SK-N-SH treated with all-trans-retinoic acid at 6 μM for 48 hours (cell line): ENCODE results near the gene FGFRL1.

Source experiments
- ESRRG ChIP-seq: fragments of 250-450 bp; sonication (Bioruptor Pico); IDR thresholded peaks from 2 replicates; pipeline ENCODE4 v1.6.1; 2021; ENCODE audit warnings: mild to moderate bottlenecking
- ZFP3 ChIP-seq: fragments of 250-450 bp; sonication (Bioruptor Pico); IDR thresholded peaks from 2 replicates; pipeline ENCODE4 v1.5.0; 2020; ENCODE audit warnings: mild to moderate bottlenecking, moderate library complexity
- ZNF70 ChIP-seq: fragments of 450-650 bp; formaldehyde crosslinking; IDR thresholded peaks from 2 replicates; pipeline ENCODE4 v1.5.0; 2020; ENCODE audit warnings: mild to moderate bottlenecking, moderate library complexity
- TF ChIP-seq, protein P1 (sequence below): fragments of 250-450 bp; sonication (Bioruptor Pico); IDR thresholded peaks from 2 replicates; pipeline ENCODE4 v1.5.1; 2020; ENCODE audit warnings: low read depth, mild to moderate bottlenecking, moderate library complexity

DNA sequence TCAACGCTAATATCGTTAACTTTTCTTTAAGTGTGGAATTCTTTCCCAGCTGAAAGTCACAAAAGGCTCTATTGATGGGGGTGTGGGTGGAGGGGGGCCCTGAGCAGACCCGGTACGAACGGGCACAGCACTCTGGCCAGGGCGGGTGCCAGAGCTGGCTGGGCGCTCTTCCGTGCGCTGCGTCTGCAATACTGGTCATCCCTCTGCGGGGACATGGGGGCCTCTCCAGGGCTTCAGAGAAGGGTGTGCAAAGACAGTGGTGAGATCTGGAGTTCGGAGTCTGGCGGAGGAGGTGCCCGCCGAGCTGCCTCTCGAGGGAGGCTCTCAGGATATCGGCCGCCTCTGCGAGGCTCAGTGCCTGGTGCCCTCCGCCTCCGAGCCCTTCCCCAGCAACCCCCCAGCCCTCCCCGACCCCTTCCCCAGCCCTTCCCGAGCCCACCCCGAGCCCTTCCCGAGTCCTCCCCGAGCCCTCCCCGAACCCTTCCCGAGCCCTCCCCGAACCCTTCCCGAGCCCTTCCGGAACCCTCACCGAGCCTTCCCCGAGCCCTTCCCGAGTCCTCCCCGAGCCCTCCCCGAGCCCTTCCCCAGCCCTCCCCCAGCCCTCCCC lies 34.3 kb downstream of the FGFRL1 start:
- TF ChIP-seq ZNF70 (no peak), ESRRG (CRISPR knock-in tag) (no peak), ZFP3 (CRISPR knock-in tag) (no peak)
- TF ChIP-seq, protein P1, sequence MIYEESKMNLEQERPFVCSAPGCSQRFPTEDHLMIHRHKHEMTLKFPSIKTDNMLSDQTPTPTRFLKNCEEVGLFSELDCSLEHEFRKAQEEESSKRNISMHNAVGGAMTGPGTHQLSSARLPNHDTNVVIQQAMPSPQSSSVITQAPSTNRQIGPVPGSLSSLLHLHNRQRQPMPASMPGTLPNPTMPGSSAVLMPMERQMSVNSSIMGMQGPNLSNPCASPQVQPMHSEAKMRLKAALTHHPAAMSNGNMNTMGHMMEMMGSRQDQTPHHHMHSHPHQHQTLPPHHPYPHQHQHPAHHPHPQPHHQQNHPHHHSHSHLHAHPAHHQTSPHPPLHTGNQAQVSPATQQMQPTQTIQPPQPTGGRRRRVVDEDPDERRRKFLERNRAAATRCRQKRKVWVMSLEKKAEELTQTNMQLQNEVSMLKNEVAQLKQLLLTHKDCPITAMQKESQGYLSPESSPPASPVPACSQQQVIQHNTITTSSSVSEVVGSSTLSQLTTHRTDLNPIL (CRISPR knock-in tag): no peak
